Left renal pelvis (tissue), 4 donors: ENCODE measurements around the gene PDE4C. TPM values are rescaled to one million over a fixed set of nuclear protein-coding genes. Genes with fewer than 3 reads are reported as not detected.

ENCODE experiments used
- DNase-seq, 4 donors: peaks; one replicate each; pipeline ENCODE4 v3.0.0-alpha.2; 2013; ENCODE audit warnings: low read depth in 4 of 4, low spot score in 3 of 4
- polyA plus RNA-seq, 4 donors: library from polyadenylated mRNA; unstranded; fragments of 120-200 nt; gene quantifications; one replicate each; pipeline ENCODE4 v1.2.1, GENCODE V29; 2013; ENCODE audit not compliant: insufficient read length in 4 of 4

The PDE4C gene
- 1 to 10 TPM in 1 of 4 donors, under 1 TPM in 3; 0.25 to 1.4 (median 0.68) TPM for polyA plus RNA-seq

GRCh38 chr19:18225702-18226468, at the start of gene PDE4C:
Gene PDE4C, minus strand, starts transcription at chr19:18226438. Its CDS starts 23 bp downstream, at chr19:18226415.
- no peak for DNase-seq

GRCh38 chr19:18274781-18275356, 48.6 kb upstream of the PDE4C start:
- DNase-seq, result no peak

GRCh38 chr19:18274219-18274780, 48.1 kb upstream of the PDE4C start, which contains the start of gene IQCN:
Gene IQCN, minus strand, starts transcription at chr19:18274452. Its CDS starts 4,974 bp downstream, at chr19:18269478.
- DNase-seq, result no peak

GRCh38 chr19:18273561-18274218, 47.5 kb upstream of the PDE4C start:
- DNase-seq, result no peak

- DNase-seq, result no peak
Measured at GRCh38 chr19:18271433-18271841, 45.2 kb upstream of the PDE4C start.

- no peak for DNase-seq
Measured at GRCh38 chr19:18270326-18270725, 44.1 kb upstream of the PDE4C start.

- no peak for DNase-seq
Measured at GRCh38 chr19:18269070-18269723, 43.0 kb upstream of the PDE4C start.

GRCh38 chr19:18266771-18267686, 40.8 kb upstream of the PDE4C start:
- DNase-seq, result no peak

- DNase-seq, result no peak
Measured at GRCh38 chr19:18265582-18265981, 39.3 kb upstream of the PDE4C start.

GRCh38 chr19:18264971-18265540, 38.8 kb upstream of the PDE4C start:
- DNase-seq, result no peak

- no peak for DNase-seq
Measured at GRCh38 chr19:18264137-18264854, 38.1 kb upstream of the PDE4C start.

- no peak for DNase-seq
Measured at GRCh38 chr19:18263324-18264136, 37.3 kb upstream of the PDE4C start.

- no peak for DNase-seq
Measured at GRCh38 chr19:18262917-18263316, 36.7 kb upstream of the PDE4C start.

- DNase-seq, result no peak
Measured at GRCh38 chr19:18262144-18262543, 35.9 kb upstream of the PDE4C start.

- DNase-seq, result no peak
Measured at GRCh38 chr19:18261474-18261873, 35.2 kb upstream of the PDE4C start.

- no peak for DNase-seq
Measured at GRCh38 chr19:18259893-18260292, 33.7 kb upstream of the PDE4C start.

GRCh38 chr19:18257503-18258470, 31.5 kb upstream of the PDE4C start:
- DNase-seq, result no peak
